Mammary epithelial cell (primary cell): ENCODE measurements around the gene PDPR.
"Not testable (repeated sequence)": the region's sequence is repeated elsewhere in the genome, so short reads cannot be mapped to it uniquely, and the experiment has no call there.

Experiments used
- CTCF ChIP-seq, 2 donors: IDR thresholded peaks in 1 of 2; conservative IDR thresholded peaks in 1 of 2; 2 replicates each; pipeline ENCODE4 v1.5.1; 2011 to 2012; ENCODE audit warnings: inconsistent platforms in 2 of 2, low read length in 2 of 2, mild to moderate bottlenecking in 2 of 2, control low read depth in 1 of 2, low read depth in 1 of 2; ENCODE audit not compliant: insufficient read depth in 1 of 2; ENCODE audit errors: extremely low read depth in 1 of 2
- EZH2 ChIP-seq: IDR thresholded peaks from 2 replicates; pipeline ENCODE4 v1.6.1; 2012; ENCODE audit warnings: low read length, inconsistent platforms, borderline replicate concordance

GRCh38 chr16:70135796-70136195, 21.7 kb downstream of the PDPR start:
- TF ChIP-seq EZH2; CTCF (conservative IDR thresholded peaks at IDR 0.05 in 1 of 2, IDR thresholded peaks at IDR 0.05 in 1 of 2; ENCODE audit: extremely low read depth in 1 of 2, insufficient read depth in 1 of 2, low read depth in 1 of 2, low read length in 2 of 2): not testable (repeated sequence)
